H1 (cell line): ENCODE data around the gene REEP2. TPM values are rescaled to one million over a fixed set of nuclear protein-coding genes. Genes with fewer than 3 reads are reported as not detected.
A peak's percentile ranks its signal among the peaks of the same experiment; 100 is the strongest.

Experiments used
- CTCF ChIA-PET: fragments of 300-600 bp; sonication (Branson Sonifier 250); formaldehyde crosslinking; loops from one replicate; lab custom pipeline; 2021; ENCODE audit not compliant: partially characterized antibody; lab: Charles Lee
- POLR2A ChIA-PET: fragments of 300-600 bp; sonication (Branson Sonifier 250); formaldehyde crosslinking; loops from one replicate; lab custom pipeline; 2021; ENCODE audit warnings: inconsistent platforms; ENCODE audit not compliant: partially characterized antibody; lab: Charles Lee
- DNase-seq, 2 experiments: peaks; one replicate each; pipeline versions ENCODE4 v3.0.0 to v3.0.0-alpha.2; 2010 to 2022; ENCODE audit warnings: low spot score in 2 of 2, low read depth in 1 of 2, mixed read lengths in 1 of 2
- FAIRE-seq: peaks from 2 replicates; lab custom pipeline; 2011; peaks lifted over from hg19 to GRCh38; lab: Jason Lieb, UNC
- H2AFZ ChIP-seq: 2 replicates; pipeline ENCODE4 v1.8.1; 2012; ENCODE audit warnings: low read length, inconsistent platforms
- H2AK5ac ChIP-seq: 2 replicates; pipeline ENCODE4 v1.6.1; 2013; ENCODE audit warnings: low read depth, low read length
- H2BK120ac ChIP-seq: replicated peaks from 2 replicates; pipeline ENCODE3; 2013; ENCODE audit warnings: low read depth, low read length, inconsistent platforms
- H2BK12ac ChIP-seq: 2 replicates; pipeline ENCODE4 v1.6.1; 2013; ENCODE audit warnings: low read depth, low read length
- H2BK15ac ChIP-seq: 2 replicates; pipeline ENCODE4 v1.6.1; 2013; ENCODE audit warnings: low read length
- H2BK20ac ChIP-seq: 2 replicates; pipeline ENCODE4 v1.6.1; 2013; ENCODE audit warnings: low read length
- H2BK5ac ChIP-seq: 2 replicates; pipeline ENCODE4 v1.6.1; 2013; ENCODE audit warnings: low read depth, low read length
- H3K14ac ChIP-seq: 2 replicates; pipeline ENCODE4 v1.6.1; 2013; ENCODE audit warnings: inconsistent platforms; ENCODE audit not compliant: insufficient read length
- H3K18ac ChIP-seq: 2 replicates; pipeline ENCODE4 v1.6.1; 2013; ENCODE audit warnings: low read length; ENCODE audit errors: extremely low read depth
- H3K23ac ChIP-seq: 2 replicates; pipeline ENCODE4 v1.6.1; 2013; ENCODE audit warnings: inconsistent platforms; ENCODE audit not compliant: insufficient read length
- H3K23me2 ChIP-seq: 2 replicates; pipeline ENCODE4 v1.6.1; 2013; ENCODE audit warnings: low read depth, low read length
- H3K27ac ChIP-seq: 2 replicates; pipeline ENCODE4 v1.6.1; 2011; ENCODE audit warnings: low read depth, low read length, inconsistent platforms
- H3K27me3 ChIP-seq, 4 experiments: replicated peaks in 1 of 4; 1 replicate in 1 of 4; 2 replicates in 3 of 4; pipeline versions ENCODE4 v1.6.1 to v1.8.1; 2011 to 2013; ENCODE audit warnings: low read length in 3 of 4, mild to moderate bottlenecking in 3 of 4, inconsistent platforms in 2 of 4, mixed read lengths in 2 of 4, moderate library complexity in 1 of 4; ENCODE audit not compliant: control insufficient read depth in 3 of 4, insufficient read depth in 3 of 4; ENCODE audit errors: extremely low read depth in 1 of 4
- H3K36me3 ChIP-seq, 4 experiments: 2 replicates each; pipeline versions ENCODE4 v1.6.1 to v1.8.1; 2011 to 2013; ENCODE audit warnings: mild to moderate bottlenecking in 4 of 4, low read length in 3 of 4, moderate library complexity in 2 of 4, control low read depth in 1 of 4, inconsistent platforms in 1 of 4; ENCODE audit not compliant: insufficient read depth in 4 of 4, control insufficient read depth in 2 of 4
- H3K4ac ChIP-seq: replicated peaks from 2 replicates; pipeline ENCODE3; 2013; ENCODE audit warnings: low read length, low read depth, mixed read lengths, inconsistent platforms; ENCODE audit not compliant: insufficient read length
- H3K4me1 ChIP-seq, 4 experiments: replicated peaks in 1 of 4; 1 replicate in 1 of 4; 2 replicates in 3 of 4; pipeline versions ENCODE4 v1.6.1 to v1.8.1; 2011 to 2013; ENCODE audit warnings: low read length in 3 of 4, inconsistent platforms in 2 of 4, mixed read lengths in 1 of 4; ENCODE audit not compliant: insufficient read depth in 4 of 4, control insufficient read depth in 3 of 4
- H3K4me2 ChIP-seq, 2 experiments: 2 replicates each; pipeline versions ENCODE4 v1.6.1 to v1.8.1; 2011 to 2013; ENCODE audit warnings: low read depth in 2 of 2, low read length in 2 of 2, control low read depth in 1 of 2, inconsistent platforms in 1 of 2, mild to moderate bottlenecking in 1 of 2; ENCODE audit not compliant: insufficient read depth in 1 of 2
- H3K4me3 ChIP-seq, 4 experiments: fragments of 200-600, 300-600 bp in 1 of 4; sonication (generic), shearing (Covaris generic), sonication (Bioruptor Twin) in 1 of 4; 2 replicates each; pipeline versions ENCODE4 v1.5.1 to v1.8.1; 2011 to 2016; ENCODE audit warnings: low read length in 4 of 4, low read depth in 3 of 4, control low read depth in 2 of 4, inconsistent platforms in 2 of 4, mild to moderate bottlenecking in 2 of 4, mixed read lengths in 1 of 4, moderate library complexity in 1 of 4; ENCODE audit not compliant: insufficient read depth in 2 of 4; ENCODE audit errors: extremely low read depth in 1 of 4
- H3K56ac ChIP-seq: replicated peaks from 2 replicates; pipeline ENCODE3; 2013; ENCODE audit warnings: low read depth, mild to moderate bottlenecking, mixed read lengths, low read length, inconsistent platforms; ENCODE audit not compliant: insufficient read length
- H3K79me1 ChIP-seq: 2 replicates; pipeline ENCODE4 v1.6.1; 2013; ENCODE audit warnings: low read depth, low read length, control low read depth
- H3K79me2 ChIP-seq, 2 experiments: 2 replicates each; pipeline versions ENCODE4 v1.6.1 to v1.8.1; 2012 to 2013; ENCODE audit warnings: low read length in 2 of 2, mild to moderate bottlenecking in 2 of 2, inconsistent platforms in 1 of 2; ENCODE audit not compliant: insufficient read depth in 2 of 2, control insufficient read depth in 1 of 2
- H3K9ac ChIP-seq, 4 experiments: replicated peaks in 1 of 4; 1 replicate in 1 of 4; 2 replicates in 3 of 4; pipeline versions ENCODE4 v1.6.1 to v1.8.1; 2011 to 2013; ENCODE audit warnings: low read depth in 3 of 4, low read length in 3 of 4, control low read depth in 2 of 4, mild to moderate bottlenecking in 2 of 4, moderate library complexity in 2 of 4, inconsistent platforms in 1 of 4; ENCODE audit errors: extremely low read depth in 1 of 4
- H3K9me3 ChIP-seq, 2 experiments: 2 replicates each; pipeline versions ENCODE4 v1.6.1 to v1.8.1; 2012 to 2013; ENCODE audit warnings: mild to moderate bottlenecking in 2 of 2, moderate library complexity in 2 of 2, control low read depth in 1 of 2, inconsistent platforms in 1 of 2, low read depth in 1 of 2, low read length in 1 of 2, mixed read lengths in 1 of 2; ENCODE audit not compliant: insufficient read depth in 2 of 2
- H4K20me1 ChIP-seq, 2 experiments: replicated peaks in 1 of 2; 2 replicates each; pipeline versions ENCODE3 to v1.8.1; 2011 to 2013; ENCODE audit warnings: inconsistent platforms in 2 of 2, low read length in 2 of 2, mild to moderate bottlenecking in 1 of 2; ENCODE audit not compliant: insufficient read depth in 2 of 2, control insufficient read depth in 1 of 2
- H4K5ac ChIP-seq: 2 replicates; pipeline ENCODE4 v1.6.1; 2013; ENCODE audit warnings: low read length, low read depth, mixed read lengths, inconsistent platforms; ENCODE audit not compliant: insufficient read length
- H4K8ac ChIP-seq: 2 replicates; pipeline ENCODE4 v1.8.0; 2013; ENCODE audit warnings: mild to moderate bottlenecking, moderate library complexity, low read length, inconsistent platforms; ENCODE audit not compliant: insufficient read depth; ENCODE audit errors: extremely low read depth
- H4K91ac ChIP-seq: replicated peaks from 2 replicates; pipeline ENCODE3; 2013; ENCODE audit warnings: low read length, mixed read lengths, inconsistent platforms; ENCODE audit not compliant: insufficient read length
- BCL11A ChIP-seq, 2 experiments: IDR thresholded peaks; one replicate each; pipeline ENCODE4 v1.6.1; 2011; ENCODE audit warnings: low read depth in 2 of 2, low read length in 2 of 2, mild to moderate bottlenecking in 2 of 2
- CBX8 ChIP-seq: fragments of 300-800, 300-1000 bp; sonication (generic); IDR thresholded peaks from 2 replicates; pipeline ENCODE4 v1.7.1; 2016; ENCODE audit warnings: low read depth, low read length, borderline replicate concordance
- CHD1 ChIP-seq: IDR thresholded peaks from 2 replicates; pipeline ENCODE4 v1.6.1; 2012; ENCODE audit warnings: low read depth, low read length, improper control_type of control experiment
- CHD2 ChIP-seq: IDR thresholded peaks from 2 replicates; pipeline ENCODE4 v1.6.1; 2012; ENCODE audit warnings: low read length, improper control_type of control experiment
- FOSL1 ChIP-seq: IDR thresholded peaks from 2 replicates; pipeline ENCODE4 v1.6.1; 2011; ENCODE audit warnings: mild to moderate bottlenecking, low read depth, low read length, moderate library complexity; ENCODE audit not compliant: insufficient read depth
- MAFK ChIP-seq: IDR thresholded peaks from 2 replicates; pipeline ENCODE4 v1.6.1; 2012; ENCODE audit warnings: low read depth, mild to moderate bottlenecking, improper control_type of control experiment, low read length
- PHF8 ChIP-seq: fragments of 200-600 bp; sonication (generic); conservative IDR thresholded peaks from 2 replicates; pipeline ENCODE4 v1.7.1; 2012; ENCODE audit warnings: low read depth, mild to moderate bottlenecking, inconsistent platforms, low read length, moderate library complexity
- POLR2A ChIP-seq, 2 experiments: IDR thresholded peaks; 1 replicate in 1 of 2; 2 replicates in 1 of 2; pipeline ENCODE4 v1.6.1; 2011; ENCODE audit warnings: low read depth in 2 of 2, low read length in 2 of 2, mild to moderate bottlenecking in 2 of 2; ENCODE audit errors: control extremely low read depth in 1 of 2
- RXRA ChIP-seq: IDR thresholded peaks from 2 replicates; pipeline ENCODE4 v1.6.1; 2011; ENCODE audit warnings: low read depth, mild to moderate bottlenecking, low read length, moderate library complexity; ENCODE audit not compliant: insufficient read depth
- TAF1 ChIP-seq: IDR thresholded peaks from 2 replicates; pipeline ENCODE4 v1.6.1; 2011; ENCODE audit warnings: mild to moderate bottlenecking, low read depth, low read length
- TAF7 ChIP-seq: optimal IDR thresholded peaks from 2 replicates; pipeline ENCODE3; 2011; ENCODE audit warnings: low read depth, mild to moderate bottlenecking, inconsistent platforms, low read length, moderate library complexity, borderline replicate concordance
- WGBS, 2 experiments: shearing (Covaris generic) in 1 of 2; methylation state at CpG; one replicate each; pipeline versions ENCODE4 v1.1.6 to v1.1.7; 2013 to 2015; ENCODE audit warnings: low lambda C conversion rate in 2 of 2, mixed read lengths in 2 of 2, inconsistent platforms in 1 of 2, low coverage in 1 of 2, missing lambda C conversion rate in 1 of 2; ENCODE audit not compliant: insufficient replicate concordance in 2 of 2, insufficient coverage in 1 of 2, insufficient read length in 1 of 2; ENCODE audit errors: extremely low coverage in 1 of 2, missing lambda C conversion rate in 1 of 2; 5-methylcytosine and 5-hydroxymethylcytosine counted together
- polyA plus RNA-seq, 7 experiments: library from polyadenylated mRNA; depleted of rRNA in 3 of 7; stranded (reverse) in 5 of 7; unstranded in 2 of 7; fragments of >200 nt in 5 of 7; fragments of 200-250 nt in 2 of 7; gene quantifications; 1 replicate in 5 of 7; 2 replicates in 1 of 7; 4 replicates in 1 of 7; pipeline versions ENCODE4 v1.2.1 to v1.2.3, GENCODE V29; 2011 to 2013; ENCODE audit warnings: missing spikeins in 2 of 7, mixed read lengths in 2 of 7
- total RNA-seq: library from RNA; stranded (reverse); fragmentation: NEBNext Ultra II Directional; extraction: Animal tissue kit (Norgen Biotek cat#: 25700); gene quantifications from 2 replicates; pipeline ENCODE4 v1.2.1, GENCODE V29; 2021
- TF ChIP-seq, protein P1 (sequence below): IDR thresholded peaks from 2 replicates; pipeline ENCODE4 v1.6.1; 2012; ENCODE audit warnings: inconsistent platforms

REEP2 gene
- total and polyA plus RNA-seq, 2 of the 8 experiments (the other 6 are each of a cell fraction or from before 2014, with no cell fraction given): 26.5 to 40.2 TPM

DNA sequence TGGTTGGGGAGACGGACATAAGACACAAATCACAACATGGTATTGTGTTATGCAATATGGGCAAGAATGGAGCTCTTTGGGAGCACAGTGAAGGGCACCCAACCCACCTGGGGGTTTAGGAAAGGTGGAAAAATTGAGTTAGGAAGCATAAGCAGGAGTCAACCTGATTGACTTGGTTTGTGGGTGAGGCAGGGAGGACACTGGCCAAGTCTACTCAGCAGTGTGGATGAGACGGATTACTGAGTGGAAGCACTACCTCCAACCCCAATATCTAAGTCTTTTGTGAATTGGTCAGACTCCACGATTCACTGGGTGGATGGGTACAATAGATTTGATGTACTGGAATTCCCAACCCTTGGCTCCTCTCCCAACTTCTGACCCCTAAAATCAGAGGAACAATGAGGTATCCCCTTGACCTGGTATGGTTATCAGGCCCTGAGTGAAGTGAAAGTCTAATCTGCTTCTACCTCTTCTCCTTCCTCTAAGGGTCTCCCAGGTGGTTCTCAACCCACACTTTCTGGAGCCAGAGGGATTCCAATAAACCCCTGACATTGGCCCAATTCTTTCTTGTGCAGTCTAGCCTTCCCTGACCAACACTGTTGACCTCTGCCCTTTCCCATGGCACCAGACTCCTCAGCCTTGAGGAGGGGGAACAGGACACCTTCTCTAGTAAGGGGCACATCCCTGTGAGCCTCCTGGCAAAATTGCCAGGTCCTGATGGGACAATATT is 31.6 kb downstream of the REEP2 start:
- no peak overlapping the region for H3K4me3 ChIP-seq
- DNase-seq (no peak), FAIRE-seq (peak; percentile 62)
- H2AK5ac ChIP-seq: no peak overlapping the region
- H3K23me2 ChIP-seq: peaks cover 9% of the 10 kb centered on the region; the same call in 1 of the 2 replicates
- H4K20me1 ChIP-seq: peaks cover 11 to 17% of the 10 kb centered on the region in 2 experiments
- H3K79me2 ChIP-seq: peaks cover 0 to 4% of the 10 kb centered on the region in 2 experiments; a peak in 1 of 4 replicates
- POLR2A ChIA-PET: interaction anchor here (0.7 to 15.1 kb wide), 3 partner anchors 20 to 91 kb away, joined by 3 to 294 read pairs (median 4); no protein-coding TSS in a partner anchor
- no peak overlapping the region for H4K91ac ChIP-seq
- no peak overlapping the region for H2BK12ac ChIP-seq
- no peak overlapping the region for H2BK5ac ChIP-seq
- no peak overlapping the region for H3K4me2 ChIP-seq
- no peak overlapping the region for H3K56ac ChIP-seq
- peaks cover 2 to 11% (median 5%) of the 10 kb centered on the region in 4 experiments for H3K4me1 ChIP-seq
- no peak overlapping the region for H2BK15ac ChIP-seq
- H3K23ac ChIP-seq: no peak overlapping the region
- no peak overlapping the region for H4K5ac ChIP-seq
- H3K9me3 ChIP-seq: no peaks in the 10 kb centered on the region
- no peak overlapping the region for H3K18ac ChIP-seq
- H3K14ac ChIP-seq: no peak overlapping the region
- H3K36me3 ChIP-seq: peaks cover 0 to 18% (median 4%) of the 10 kb centered on the region in 4 experiments; a peak in 5 of 8 replicates
- WGBS, 2 experiments: 91% methylated on average over 3 of the region's 3 CpGs; no CpG with 5 or more reads in 1 of the 2 experiments
- CTCF ChIA-PET: interaction anchor here (0.7 to 1.6 kb wide), 5 partner anchors 20 to 234 kb away, joined by 3 to 10 read pairs (median 3); no protein-coding TSS in a partner anchor
- H3K4ac ChIP-seq: no peak overlapping the region
- no peak overlapping the region for H3K27ac ChIP-seq
- no peak overlapping the region for H2AFZ ChIP-seq
- no peak overlapping the region for H2BK20ac ChIP-seq
- no peak overlapping the region for H3K9ac ChIP-seq
- H4K8ac ChIP-seq: 0 out of 2 replicates have a peak overlapping the region, but pooled peaks have one; percentile 31
- H3K79me1 ChIP-seq: no peaks in the 10 kb centered on the region; the same call in 1 of the 2 replicates
- no peak overlapping the region for H2BK120ac ChIP-seq
- peaks cover 0 to 14% (median 12%) of the 10 kb centered on the region in 4 experiments; a peak in 5 of 7 replicates for H3K27me3 ChIP-seq
- TF ChIP-seq CBX8 (no peak), FOSL1 (no peak), TAF7 (no peak), PHF8 (no peak), MAFK (no peak), CHD2 (no peak; the same call in 1 of the 2 replicates), BCL11A (IDR thresholded peaks at IDR 0.05; ENCODE audit: low read depth in 2 of 2, low read length in 2 of 2) (peak; percentile 6 to 52), TAF1 (no peak), RXRA (no peak), POLR2A (IDR thresholded peaks at IDR 0.05; ENCODE audit: control extremely low read depth in 1 of 2, low read depth in 2 of 2, low read length in 2 of 2) (peak in 1 of 2 experiments; percentile 92; a peak in 2 of 3 replicates), CHD1 (no peak)
- TF ChIP-seq, protein P1, sequence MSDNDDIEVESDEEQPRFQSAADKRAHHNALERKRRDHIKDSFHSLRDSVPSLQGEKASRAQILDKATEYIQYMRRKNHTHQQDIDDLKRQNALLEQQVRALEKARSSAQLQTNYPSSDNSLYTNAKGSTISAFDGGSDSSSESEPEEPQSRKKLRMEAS: no peak
